ENCODE results near the gene GALNT17.

DNA sequence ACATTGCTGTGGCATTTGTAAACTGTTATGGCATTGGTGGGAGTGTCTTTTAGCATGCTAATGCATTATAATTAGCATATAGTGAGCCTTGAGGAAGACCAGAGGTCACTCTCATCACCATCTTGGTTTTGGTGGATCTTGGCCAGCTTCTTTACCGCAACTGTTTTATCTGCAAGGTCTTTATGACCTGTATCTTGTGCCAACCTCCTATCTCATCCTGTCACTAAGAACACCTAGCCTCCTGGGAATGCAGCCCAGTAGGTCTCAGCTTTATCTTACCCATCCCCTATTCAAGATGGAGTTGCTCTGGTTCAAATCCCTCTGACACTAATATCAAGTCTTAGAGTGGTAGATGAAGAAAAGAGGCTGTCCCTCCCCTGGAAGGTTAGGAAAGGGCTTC lies 506.2 kb downstream of the GALNT17 start:
- TF ChIP-seq TAF1 (IDR thresholded peaks at IDR 0.05; ENCODE audit: low read depth, low read length) (no peak), POLR2A (IDR thresholded peaks at IDR 0.05; ENCODE audit: low read depth, low read length) (no peak)
